Measurements from ENCODE around the gene PCP2. TPM values are rescaled to one million over a fixed set of nuclear protein-coding genes. Genes with fewer than 3 reads are reported as not detected.
A peak's percentile ranks its signal among the peaks of the same experiment; 100 is the strongest.

PCP2 gene
- total and polyA plus RNA-seq, 2 of the 8 experiments (the other 6 are each of a cell fraction or from before 2014, with no cell fraction given), result not detected

DNA sequence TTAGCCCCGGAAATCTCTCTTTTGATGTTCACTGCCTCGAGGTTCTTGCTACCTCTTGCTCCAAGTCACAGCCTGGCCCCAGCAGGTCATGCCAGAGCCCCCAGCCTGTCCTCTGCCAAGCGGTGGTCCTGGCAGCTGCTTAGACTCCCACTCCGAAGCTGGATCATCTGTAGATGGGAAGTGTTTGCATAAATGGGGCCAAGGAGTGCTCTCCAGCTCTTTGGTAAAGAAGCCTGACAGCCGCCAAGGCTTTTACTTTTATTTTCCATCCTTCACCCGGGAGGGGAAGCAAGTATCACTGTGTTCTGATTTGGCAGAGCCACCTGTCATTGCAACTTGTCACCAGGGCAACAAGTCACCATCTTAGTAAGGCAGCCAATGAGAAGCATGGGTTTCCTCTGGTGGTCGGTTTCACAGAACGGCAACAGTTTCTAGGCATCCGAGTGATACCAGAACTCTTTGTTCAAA is 24.7 kb upstream of the PCP2 start:
- DNase-seq (ENCODE audit: low read depth in 1 of 2, low spot score in 2 of 2), result no peak
- H3K9ac ChIP-seq (replicated peaks in 1 of 4; ENCODE audit: extremely low read depth in 1 of 4, low read depth in 3 of 4, low read length in 3 of 4), result no peak overlapping the region
- POLR2A ChIA-PET (ENCODE audit: partially characterized antibody), result no interaction called here

More for the DNA sequence above, 24.7 kb upstream of the PCP2 start:
- Histone ChIP-seq H3K36me3 (ENCODE audit: control insufficient read depth in 2 of 4, insufficient read depth in 4 of 4, low read length in 3 of 4) (no peaks in the 10 kb centered on the region), H2AK5ac (ENCODE audit: low read depth, low read length) (no peak overlapping the region), H3K56ac (replicated peaks; ENCODE audit: insufficient read length, low read depth, low read length) (no peak overlapping the region), H3K79me2 (ENCODE audit: control insufficient read depth in 1 of 2, insufficient read depth in 2 of 2, low read length in 2 of 2) (no peaks in the 10 kb centered on the region), H3K23ac (ENCODE audit: insufficient read length) (no peak overlapping the region), H3K27ac (ENCODE audit: low read depth, low read length) (no peak overlapping the region), H2BK12ac (ENCODE audit: low read depth, low read length) (no peak overlapping the region), H2BK120ac (replicated peaks; ENCODE audit: low read depth, low read length) (no peak overlapping the region), H4K5ac (ENCODE audit: insufficient read length, low read depth, low read length) (no peak overlapping the region), H3K79me1 (ENCODE audit: low read depth, low read length) (no peaks in the 10 kb centered on the region), H2BK15ac (ENCODE audit: low read length) (no peak overlapping the region), H3K9me3 (ENCODE audit: insufficient read depth in 2 of 2, low read depth in 1 of 2, low read length in 1 of 2) (no peaks in the 10 kb centered on the region), H3K18ac (ENCODE audit: extremely low read depth, low read length) (no peak overlapping the region), H2AFZ (ENCODE audit: low read length) (no peak overlapping the region), H4K8ac (ENCODE audit: extremely low read depth, insufficient read depth, low read length) (no peak overlapping the region; the same call in 1 of the 2 replicates), H3K4ac (replicated peaks; ENCODE audit: insufficient read length, low read depth, low read length) (no peak overlapping the region), H3K4me1 (replicated peaks in 1 of 4; ENCODE audit: control insufficient read depth in 3 of 4, insufficient read depth in 4 of 4, low read length in 3 of 4) (no peaks in the 10 kb centered on the region), H4K91ac (replicated peaks; ENCODE audit: insufficient read length, low read length) (no peak overlapping the region), H3K14ac (ENCODE audit: insufficient read length) (no peak overlapping the region), H4K20me1 (replicated peaks in 1 of 2; ENCODE audit: control insufficient read depth in 1 of 2, insufficient read depth in 2 of 2, low read length in 2 of 2) (no peaks in the 10 kb centered on the region), H3K4me3 (ENCODE audit: extremely low read depth in 1 of 4, insufficient read depth in 2 of 4, low read depth in 3 of 4, low read length in 4 of 4) (no peak overlapping the region), H2BK20ac (ENCODE audit: low read length) (no peak overlapping the region), H3K4me2 (ENCODE audit: insufficient read depth in 1 of 2, low read depth in 2 of 2, low read length in 2 of 2) (no peak overlapping the region), H2BK5ac (ENCODE audit: low read depth, low read length) (no peak overlapping the region), H3K27me3 (replicated peaks in 1 of 4; ENCODE audit: control insufficient read depth in 3 of 4, extremely low read depth in 1 of 4, insufficient read depth in 3 of 4, low read length in 3 of 4) (peaks cover 0 to 4% (median 0%) of the 10 kb centered on the region in 4 experiments; a peak in 2 of 7 replicates), H3K23me2 (ENCODE audit: low read depth, low read length) (no peaks in the 10 kb centered on the region)
- FAIRE-seq, result no peak
- 78% methylated on average over 9 of the region's 9 CpGs; no CpG with 5 or more reads in 1 of the 2 experiments for WGBS, 2 experiments (ENCODE audit: extremely low coverage in 1 of 2, insufficient coverage in 1 of 2, insufficient read length in 1 of 2, insufficient replicate concordance in 2 of 2, low coverage in 1 of 2, low lambda C conversion rate in 2 of 2, missing lambda C conversion rate in 1 of 2)
- TF ChIP-seq SP1 (IDR thresholded peaks at IDR 0.05; ENCODE audit: low read depth, low read length) (0 out of 2 replicates have a peak, but pooled peaks have one; percentile 49), CBX5 (IDR thresholded peaks at IDR 0.05; ENCODE audit: low read depth, low read length) (no peak)
- CTCF ChIA-PET (ENCODE audit: partially characterized antibody), result interaction anchor here (1.1 to 1.9 kb wide), 4 partner anchors 17 to 141 kb away, joined by 3 to 7 read pairs (median 4); partner anchors contain the start of gene PCP2
